Activated T-cell treated with anti-CD3 and anti-CD28 coated beads for 4 hours (primary cell): ENCODE data around the gene ZC3H14.
A peak's percentile ranks its signal among the peaks of the same experiment; 100 is the strongest.

Experiments used
- DNase-seq: peaks from one replicate; pipeline ENCODE4 v3.0.0-alpha.2; 2020

Gene ZC3H14

DNA sequence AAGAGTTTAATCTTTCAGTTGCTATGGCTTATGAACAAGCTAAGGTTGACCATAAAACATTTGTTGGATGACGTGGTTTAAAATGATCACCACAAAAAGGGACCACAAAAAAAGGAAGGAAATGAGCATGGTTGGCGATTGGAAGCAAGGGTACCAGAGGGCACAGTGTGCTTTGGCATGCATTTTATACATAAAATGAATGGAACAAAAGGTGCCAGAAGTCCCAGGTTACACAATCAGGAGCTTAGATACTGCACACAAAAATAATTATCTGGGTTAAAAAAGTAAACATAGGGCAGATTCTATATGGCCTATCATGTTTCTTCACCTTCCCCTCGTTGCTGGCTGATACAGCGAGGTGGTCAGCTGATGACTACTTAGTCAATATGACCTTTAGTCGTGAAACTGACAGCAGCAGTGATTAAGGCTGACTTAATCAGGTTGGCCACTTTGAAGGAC lies 50.7 kb downstream of the ZC3H14 start:
- no peak for DNase-seq

DNA sequence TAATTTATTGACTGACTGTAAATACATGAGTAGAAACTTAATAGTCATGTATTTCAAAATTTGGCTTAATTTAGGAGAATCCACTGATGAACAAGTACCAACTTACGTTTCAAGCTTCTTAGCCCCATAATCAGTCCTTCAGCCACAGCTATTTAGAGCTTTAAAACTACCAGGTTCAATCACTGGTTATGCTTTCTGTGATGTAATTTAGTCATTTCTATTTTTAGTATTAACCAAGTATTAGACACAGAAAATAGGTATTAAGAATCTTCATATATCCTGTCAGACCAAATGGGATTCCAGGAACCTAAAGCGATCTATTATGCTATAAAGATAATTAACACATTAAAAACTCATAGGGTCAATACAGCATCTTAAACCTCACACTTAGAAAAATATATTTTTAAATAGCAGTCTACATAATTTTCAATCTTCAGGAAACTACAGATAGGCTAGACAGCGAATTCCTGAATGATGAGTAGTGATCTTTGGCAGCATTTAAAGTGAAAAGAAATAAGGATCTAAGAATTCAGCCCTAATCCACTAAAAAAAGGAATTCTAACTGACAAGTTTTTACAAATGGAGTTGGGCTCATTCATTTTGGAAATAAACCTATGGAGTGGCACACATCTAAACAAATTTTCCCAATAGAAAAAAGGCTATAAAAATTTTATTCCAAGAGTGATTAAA lies 51.5 kb downstream of the ZC3H14 start:
- DNase-seq = no peak

DNA sequence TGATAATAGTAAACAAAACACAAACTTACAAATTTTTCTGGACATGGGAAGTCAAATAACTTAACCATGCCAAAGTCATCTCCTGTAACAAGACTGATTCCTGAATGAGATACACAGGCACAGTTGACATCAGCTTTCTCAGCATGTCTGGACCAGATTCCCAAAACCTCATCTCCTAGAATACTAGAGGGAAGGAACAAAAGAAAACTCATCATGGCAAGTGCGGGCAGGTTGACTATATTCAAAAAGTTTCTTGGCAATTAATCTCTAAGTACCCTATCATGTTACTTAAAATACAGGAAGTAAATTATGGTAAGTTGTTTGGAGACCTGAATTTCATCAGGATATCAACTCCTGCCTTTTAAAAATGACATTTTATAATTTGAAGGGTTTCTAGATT lies 53.9 kb downstream of the ZC3H14 start:
- no peak for DNase-seq

DNA sequence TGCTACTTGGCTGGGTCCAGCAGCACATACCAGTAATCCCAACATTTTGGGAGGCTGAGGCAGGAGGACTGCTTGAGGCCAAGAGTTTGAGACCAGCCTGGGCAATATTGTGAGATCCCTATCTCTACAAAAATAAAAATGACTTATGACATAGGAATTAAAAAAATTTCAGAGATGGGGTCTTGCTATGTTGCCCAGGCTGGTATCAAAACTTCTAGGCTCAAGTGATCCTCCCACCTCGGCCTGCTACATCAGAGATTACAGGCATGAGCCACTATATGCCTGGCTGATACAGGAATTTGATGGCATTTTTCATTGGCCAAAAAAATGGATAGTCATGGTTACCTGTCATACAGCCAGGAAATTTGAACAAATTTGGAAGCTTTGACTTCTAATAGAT lies 54.6 kb downstream of the ZC3H14 start:
- no peak for DNase-seq

DNA sequence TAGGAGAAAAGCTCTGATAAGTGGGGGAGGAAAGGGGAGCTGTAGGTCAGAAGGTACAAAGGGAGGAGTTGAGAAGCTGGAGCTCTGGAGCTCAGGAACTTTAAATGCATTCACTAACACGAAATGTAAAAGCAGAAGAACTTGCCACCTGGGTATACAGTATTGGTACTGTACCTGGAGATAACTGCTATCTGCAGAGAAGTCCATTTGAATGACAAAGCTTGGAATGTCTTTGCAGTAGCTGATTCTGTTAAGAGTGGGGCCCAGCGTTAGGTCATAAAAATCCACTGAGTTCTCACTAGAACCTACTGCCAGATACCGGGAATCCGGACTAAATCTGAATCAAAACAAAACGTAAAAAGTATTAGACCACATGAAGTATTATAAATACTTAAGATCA lies 55.6 kb downstream of the ZC3H14 start:
- no peak for DNase-seq

DNA sequence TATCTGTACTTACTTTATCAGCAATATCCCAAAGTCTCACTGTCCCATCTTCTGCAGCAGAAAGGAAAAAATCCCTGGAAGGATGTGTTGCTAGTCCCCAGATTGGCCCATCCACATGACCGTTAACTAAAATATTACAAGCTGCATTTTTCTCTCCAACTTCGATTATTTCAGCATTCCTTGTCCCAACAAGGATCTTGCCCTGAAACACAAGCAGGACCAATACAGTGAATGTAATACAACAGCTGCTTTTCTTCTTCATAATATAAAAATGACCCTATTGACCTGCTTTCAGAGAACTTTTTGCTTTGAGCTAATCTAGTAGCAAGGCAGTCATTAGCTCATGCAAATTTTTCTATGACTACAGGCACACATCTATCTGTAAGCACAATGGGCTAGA lies 58.3 kb downstream of the ZC3H14 start:
- DNase-seq = no peak

- DNase-seq = no peak
Observed at GRCh38 chr14:88625671-88626070, 62.8 kb downstream of the ZC3H14 start.

GRCh38 chr14:88628033-88628432 lies 65.2 kb downstream of the ZC3H14 start:
- DNase-seq = no peak

DNA sequence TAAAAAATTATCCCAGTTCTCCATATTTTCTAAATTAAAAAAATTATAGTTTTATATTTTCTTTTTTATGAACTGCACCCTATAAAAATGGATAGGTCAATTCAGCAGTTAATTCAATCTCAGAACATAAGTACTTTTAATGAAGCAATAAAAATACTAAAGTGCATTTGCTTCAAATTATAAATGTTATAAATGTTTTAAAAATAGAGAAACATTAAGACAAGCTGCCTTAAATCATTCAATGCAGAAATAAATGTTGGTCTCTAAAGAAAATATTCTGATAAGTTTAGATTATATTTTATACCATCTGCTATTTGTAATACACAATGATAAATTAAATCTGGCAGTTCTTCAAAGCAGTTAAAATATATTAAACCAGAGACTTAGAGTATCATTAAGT lies 65.6 kb downstream of the ZC3H14 start:
- DNase-seq = no peak

- no peak for DNase-seq
Observed at GRCh38 chr14:88630565-88630964, 67.7 kb downstream of the ZC3H14 start.

DNA sequence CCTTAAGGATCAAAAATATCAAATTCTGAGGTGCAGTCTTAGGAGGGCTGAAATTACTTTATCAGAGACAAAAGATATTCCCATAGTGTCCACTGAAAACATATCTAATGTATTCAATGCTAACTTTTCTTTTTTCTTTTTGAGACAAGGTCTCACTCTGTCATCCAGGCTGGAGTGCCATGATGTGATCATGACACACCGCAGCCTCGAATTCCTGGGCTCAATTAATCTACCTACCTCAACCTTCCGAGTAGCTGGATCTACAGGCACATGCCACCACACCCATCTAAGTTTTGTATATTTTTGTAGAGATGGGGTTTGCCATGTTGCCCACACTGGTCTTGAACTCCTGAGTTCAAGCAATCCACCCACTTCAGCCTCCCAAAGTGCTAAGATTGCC lies 68.3 kb downstream of the ZC3H14 start:
- no peak for DNase-seq

- no peak for DNase-seq
Observed at GRCh38 chr14:88632512-88632911, 69.7 kb downstream of the ZC3H14 start.

DNA sequence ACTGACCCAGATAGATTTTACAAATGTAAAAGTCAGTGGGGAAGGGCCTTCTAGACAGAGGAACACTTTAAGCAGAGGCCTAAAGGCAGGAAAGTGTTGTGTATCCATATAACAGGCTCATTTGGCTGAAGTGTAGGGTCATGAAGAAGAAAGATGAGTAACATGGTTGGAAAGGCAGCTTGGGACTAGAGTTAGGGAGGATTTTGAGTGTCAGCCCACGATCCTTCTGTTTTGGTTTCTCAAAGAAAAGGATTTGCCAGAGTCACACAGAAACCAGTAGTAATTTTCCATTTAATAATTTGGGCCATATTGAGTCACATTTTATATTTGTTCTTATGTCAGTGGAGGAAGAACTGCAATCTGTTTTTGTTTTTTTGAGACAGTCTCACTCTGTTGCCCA lies 76.4 kb downstream of the ZC3H14 start:
- DNase-seq = no peak

GRCh38 chr14:88660056-88660455 lies 97.2 kb downstream of the ZC3H14 start:
- no peak for DNase-seq

DNA sequence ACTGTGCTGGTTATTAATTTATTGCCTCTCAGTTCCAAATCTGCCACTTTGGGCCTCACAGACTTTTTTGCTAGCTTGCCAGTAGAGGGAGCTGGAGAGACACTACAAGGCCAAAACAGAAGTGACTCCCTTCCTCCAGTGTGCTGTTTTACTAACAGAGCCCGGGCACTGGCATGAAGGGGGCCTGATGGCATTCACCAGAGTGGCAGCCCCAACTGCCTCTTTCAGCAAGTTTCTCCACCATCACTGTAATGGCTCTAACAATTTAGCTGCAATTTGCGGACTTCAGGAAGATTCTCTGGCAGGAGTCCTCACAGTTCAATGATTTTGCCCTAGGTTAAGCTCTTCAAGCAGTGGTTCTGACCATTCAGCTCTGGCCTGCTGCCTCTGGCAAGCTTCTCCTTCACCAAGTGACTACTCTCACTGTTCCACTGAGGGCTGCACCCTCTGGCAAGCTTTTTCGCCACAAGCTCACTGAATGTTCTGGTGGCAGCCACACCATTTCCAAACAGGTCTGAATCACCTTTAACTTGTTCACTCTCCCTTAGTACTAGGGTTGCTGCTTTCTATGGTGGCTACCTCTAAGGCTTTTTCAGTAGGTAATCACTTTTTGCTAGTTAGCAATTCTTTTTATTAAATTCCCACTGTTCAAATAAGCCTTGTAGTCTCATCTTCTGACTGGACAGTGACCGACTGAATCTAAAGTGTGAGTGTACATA lies 104.9 kb downstream of the ZC3H14 start:
- peak; percentile 28 for DNase-seq

DNA sequence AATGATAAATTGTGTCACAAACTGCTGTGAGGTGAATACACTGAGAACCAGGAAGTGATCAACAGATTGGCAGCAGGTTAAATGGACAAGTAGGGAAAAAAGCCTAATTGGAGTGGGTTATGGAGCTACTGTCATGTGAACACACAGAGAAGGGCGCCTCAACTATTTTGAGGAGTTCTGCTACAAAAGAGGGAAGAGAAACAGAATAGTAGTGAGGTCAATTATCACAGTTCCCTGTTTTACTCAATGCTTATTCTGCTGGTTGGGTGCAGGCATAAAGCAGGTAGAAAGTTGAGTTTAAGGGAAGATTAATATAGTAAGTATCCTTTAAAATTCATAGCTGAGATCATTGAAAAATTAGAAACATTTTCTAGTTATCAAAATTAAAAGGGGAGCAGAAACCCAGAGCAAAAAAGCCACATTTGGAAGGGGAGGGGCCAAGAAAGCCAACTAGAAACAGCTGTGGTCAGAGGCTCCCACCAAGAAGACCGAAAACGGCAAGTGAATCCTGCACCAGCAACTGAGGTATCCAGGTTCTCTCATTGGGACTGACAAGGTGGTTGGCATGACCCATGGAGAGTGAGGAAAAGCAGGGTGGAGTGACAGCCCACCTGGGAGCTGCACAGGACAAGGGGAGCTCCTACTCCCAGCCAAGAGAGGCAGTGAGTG lies 105.7 kb downstream of the ZC3H14 start:
- DNase-seq = no peak

DNA sequence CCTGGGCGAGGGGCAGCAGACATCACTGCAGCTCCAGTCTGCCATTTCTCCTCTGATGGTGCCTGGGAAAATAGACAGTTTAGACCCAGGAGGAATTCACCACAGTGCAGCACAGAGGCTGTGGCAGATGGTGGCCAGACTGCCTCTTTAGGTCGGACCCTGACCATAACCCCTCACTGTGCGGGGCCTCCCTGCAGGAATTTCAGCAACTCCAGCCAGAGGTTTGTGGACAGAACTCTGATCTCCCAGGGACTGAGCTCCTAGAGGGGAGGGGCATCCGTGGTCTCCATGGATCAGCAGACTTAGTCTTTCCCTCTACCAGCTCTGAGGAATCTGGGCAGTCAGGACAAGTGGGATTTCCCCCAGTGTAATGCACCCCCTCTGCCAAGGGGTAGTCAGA lies 106.5 kb downstream of the ZC3H14 start:
- no peak for DNase-seq
